ENCODE data around the gene LRP2BP. TPM values are rescaled to one million over a fixed set of nuclear protein-coding genes. Genes with fewer than 3 reads are reported as not detected.

Gene LRP2BP
- total and polyA plus RNA-seq, 4 donors = 0.09 to 0.64 (median 0.20) TPM

GRCh38 chr4:185351691-185352090 is 44.0 kb downstream of the LRP2BP start:
- no peak overlapping the region for H3K4me3 ChIP-seq (ENCODE audit: low read depth in 1 of 3, low read length in 3 of 3)
- no peak for TF ChIP-seq YY1 (IDR thresholded peaks at IDR 0.05)
- TF ChIP-seq SP1 (IDR thresholded peaks at IDR 0.05) = no peak
- no peak for TF ChIP-seq REST (IDR thresholded peaks at IDR 0.05)
- no peak for TF ChIP-seq TAF1 (conservative IDR thresholded peaks at IDR 0.05)
- no peak for TF ChIP-seq FOXA1 (IDR thresholded peaks at IDR 0.05)
- TF ChIP-seq ZBTB33 (IDR thresholded peaks at IDR 0.05) = no peak
- no peak for TF ChIP-seq RAD21 (IDR thresholded peaks at IDR 0.05)
- TF ChIP-seq MAX (IDR thresholded peaks at IDR 0.05) = no peak
- TF ChIP-seq EGR1 (IDR thresholded peaks at IDR 0.05; ENCODE audit: low read depth in 2 of 2) = no peak
- TF ChIP-seq GABPA (IDR thresholded peaks at IDR 0.05 in 1 of 2, conservative IDR thresholded peaks at IDR 0.05 in 1 of 2) = no peak
- TF ChIP-seq RXRA (IDR thresholded peaks at IDR 0.05) = no peak
- no peak for TF ChIP-seq NR2F2 (IDR thresholded peaks at IDR 0.05)
- no peak for TF ChIP-seq FOXA2 (IDR thresholded peaks at IDR 0.05)
- no peak for TF ChIP-seq HNF4A (conservative IDR thresholded peaks at IDR 0.05)
- no peak for TF ChIP-seq JUND (IDR thresholded peaks at IDR 0.05)
- TF ChIP-seq HNF4G (IDR thresholded peaks at IDR 0.05) = no peak
- TF ChIP-seq ATF3 (IDR thresholded peaks at IDR 0.05) = no peak
- no peak for TF ChIP-seq CTCF (IDR thresholded peaks at IDR 0.05; ENCODE audit: low read depth, low read length, missing input control)
- no peaks in the 10 kb centered on the region for H3K9me3 ChIP-seq (ENCODE audit: control insufficient read depth in 4 of 4, low read length in 3 of 4)
- H3K9ac ChIP-seq (ENCODE audit: low read depth in 1 of 2, low read length in 2 of 2) = no peak overlapping the region
- DNase-seq (ENCODE audit: low spot score) = no peak
- no peaks in the 10 kb centered on the region for H3K27me3 ChIP-seq (ENCODE audit: control insufficient read depth in 4 of 4, insufficient read depth in 4 of 4, low read length in 3 of 4)
- H3K36me3 ChIP-seq (ENCODE audit: control insufficient read depth in 4 of 4, insufficient read depth in 3 of 4, low read depth in 1 of 4, low read length in 3 of 4) = peaks cover 0 to 12% (median 3%) of the 10 kb centered on the region in 4 donors
- no peaks in the 10 kb centered on the region for H3K4me1 ChIP-seq (ENCODE audit: control insufficient read depth in 4 of 4, insufficient read depth in 4 of 4, low read length in 3 of 4)
- H3K27ac ChIP-seq (ENCODE audit: low read depth in 1 of 2, low read length in 2 of 2) = no peak overlapping the region
- 98% methylated on average over 13 of the region's 13 CpGs for WGBS

All from liver (tissue), 9 donors.